Stimulated activated CD4-positive, alpha-beta T cell treated with anti-CD3 and anti-CD28 coated beads, Interleukin-1b, Interleukin-23, amount 100 ng/mL, for 1 hour (primary cell): ENCODE results near the gene TSC22D3.
"Not testable (repeated sequence)": the region's sequence is repeated elsewhere in the genome, so short reads cannot be mapped to it uniquely, and the experiment has no call there.

Experiments
- DNase-seq, 2 donors: peaks; one replicate each; pipeline ENCODE4 v3.0.0-alpha.2; 2020; ENCODE audit warnings: low read depth in 2 of 2

TSC22D3 gene

GRCh38 chrX:107775734-107776511, at the start of gene TSC22D3:
TSC22D3 (minus strand) TSS chrX:107775787; CDS start chrX:107775419, 368 bp downstream.
- DNase-seq = peak in 1 of 2 donors; percentile 2

DNA sequence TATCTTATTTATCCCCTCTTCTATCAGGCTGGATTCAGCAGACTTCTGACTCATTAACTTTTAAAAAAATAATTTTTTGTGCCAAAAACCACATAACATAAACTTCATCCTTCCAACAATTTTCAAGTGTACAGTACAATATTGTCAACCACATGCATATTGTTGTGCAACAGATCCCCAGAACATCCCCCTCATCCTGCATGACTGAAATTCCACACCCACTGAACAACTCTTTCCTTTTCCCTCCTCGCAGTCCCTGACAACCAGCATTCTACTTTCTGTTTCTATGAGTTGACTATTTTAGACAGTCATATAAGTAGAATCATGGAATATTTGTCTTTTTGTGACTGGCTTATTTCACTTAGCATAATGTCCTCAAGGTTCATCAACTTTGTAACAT, 47.9 kb upstream of the TSC22D3 start:
- no peak for DNase-seq

- no peak for DNase-seq
Measured at GRCh38 chrX:107823042-107823441, 47.5 kb upstream of the TSC22D3 start.

DNA sequence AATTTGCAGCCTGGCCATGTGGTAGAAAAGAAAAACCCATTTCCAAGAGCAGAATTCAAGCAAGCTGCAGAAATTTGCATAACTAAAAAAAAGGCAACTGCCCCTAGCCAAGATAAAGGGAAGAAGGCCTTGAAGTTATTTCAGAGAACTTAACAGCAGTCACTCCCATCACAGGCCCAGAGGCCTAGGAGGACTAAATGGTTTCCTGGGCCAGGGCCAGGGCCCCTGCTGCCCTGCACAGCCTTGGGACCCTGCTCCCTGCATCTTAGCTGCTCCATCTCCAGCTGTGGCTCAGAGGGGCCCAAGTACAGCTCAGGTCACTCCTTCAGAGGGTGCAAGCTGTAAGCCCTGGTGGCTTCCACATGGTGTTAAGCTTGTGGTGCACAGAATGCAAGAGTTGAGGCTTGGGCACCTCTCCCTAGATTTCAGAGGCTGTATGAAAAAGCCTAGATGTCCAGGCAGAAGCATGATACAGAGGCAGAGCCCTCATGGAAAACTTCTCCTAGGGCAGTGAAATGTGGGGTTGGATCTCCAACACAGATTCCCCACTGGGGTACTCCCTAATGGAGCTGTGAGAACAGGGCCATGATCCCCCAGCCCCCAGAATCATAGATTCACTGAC, 43.4 kb upstream of the TSC22D3 start:
- DNase-seq = no peak

- not testable (repeated sequence) for DNase-seq
Measured at GRCh38 chrX:107810053-107810452, 34.5 kb upstream of the TSC22D3 start.

- no peak for DNase-seq
Measured at GRCh38 chrX:107805179-107805578, 29.6 kb upstream of the TSC22D3 start.

GRCh38 chrX:107804427-107804826, 28.8 kb upstream of the TSC22D3 start:
- no peak for DNase-seq

- DNase-seq = no peak
Measured at GRCh38 chrX:107787827-107788226, 12.2 kb upstream of the TSC22D3 start.

DNA sequence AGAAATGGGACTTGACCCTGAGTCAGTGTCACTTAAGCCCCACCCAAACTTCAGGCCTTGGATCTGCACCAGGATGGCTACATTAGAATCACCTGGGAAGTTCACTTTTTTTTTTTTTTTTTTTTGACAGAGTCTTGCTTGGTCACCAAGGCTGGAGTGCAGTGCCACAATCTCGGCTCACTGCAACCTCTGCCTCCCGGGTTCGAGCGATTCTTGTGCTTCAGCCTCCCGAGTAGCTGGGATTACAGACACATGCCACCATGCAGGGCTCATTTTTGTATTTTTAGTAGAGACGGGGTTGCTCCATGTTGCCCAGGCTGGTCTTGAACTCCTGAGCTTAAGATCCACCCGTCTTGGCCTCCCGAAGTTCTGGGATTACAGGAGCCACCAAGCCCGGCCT, 4.9 kb upstream of the TSC22D3 start:
- DNase-seq = no peak

- no peak for DNase-seq
Measured at GRCh38 chrX:107777536-107777832, 1.9 kb upstream of the TSC22D3 start, which contains the start of gene NCBP2L. NCBP2L (plus strand) TSS chrX:107777733; CDS start chrX:107794221, 16,488 bp downstream.

- peak; percentile 34 to 44 for DNase-seq
Measured at GRCh38 chrX:107776649-107777535, 1.3 kb upstream of the TSC22D3 start.

DNA sequence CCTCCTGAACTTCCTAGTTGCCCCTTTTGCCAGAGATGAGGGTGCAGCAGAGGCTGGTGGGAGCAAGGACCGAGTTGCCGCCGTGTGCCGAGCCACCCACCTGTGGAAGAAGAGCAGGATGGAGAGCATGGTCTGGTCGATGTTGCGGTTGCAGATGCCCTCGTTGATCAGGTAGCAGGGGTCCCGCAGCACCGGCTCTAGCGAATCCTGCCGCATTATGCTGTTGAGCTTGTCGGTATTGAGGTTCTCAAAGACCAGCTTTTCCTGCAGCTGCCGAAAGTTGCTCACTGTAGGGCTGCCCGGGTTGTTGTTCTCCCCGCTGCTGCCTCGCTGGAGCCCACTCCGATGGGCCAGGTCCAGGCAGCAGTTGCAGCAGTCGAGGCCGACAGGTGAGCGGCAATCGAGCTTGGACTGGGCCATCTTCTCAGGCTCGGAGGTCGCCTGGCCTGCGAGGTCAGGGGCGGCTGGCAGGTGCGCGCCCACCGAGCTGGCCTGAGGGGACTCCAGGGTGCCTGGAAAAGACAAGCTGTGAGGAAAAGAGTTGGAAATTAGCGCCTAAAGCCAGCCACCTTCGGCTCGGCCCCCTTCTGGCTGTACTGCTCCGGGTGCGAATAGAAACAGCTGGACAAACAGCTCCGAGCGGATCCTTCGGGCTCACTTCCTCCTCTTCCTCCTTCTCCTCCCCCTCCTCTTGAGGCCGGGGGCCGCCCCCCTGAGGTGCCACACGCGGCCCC, 420 bp downstream of the TSC22D3 start:
- no peak for DNase-seq

- DNase-seq = no peak
Measured at GRCh38 chrX:107773906-107774435, 1.6 kb downstream of the TSC22D3 start.

DNA sequence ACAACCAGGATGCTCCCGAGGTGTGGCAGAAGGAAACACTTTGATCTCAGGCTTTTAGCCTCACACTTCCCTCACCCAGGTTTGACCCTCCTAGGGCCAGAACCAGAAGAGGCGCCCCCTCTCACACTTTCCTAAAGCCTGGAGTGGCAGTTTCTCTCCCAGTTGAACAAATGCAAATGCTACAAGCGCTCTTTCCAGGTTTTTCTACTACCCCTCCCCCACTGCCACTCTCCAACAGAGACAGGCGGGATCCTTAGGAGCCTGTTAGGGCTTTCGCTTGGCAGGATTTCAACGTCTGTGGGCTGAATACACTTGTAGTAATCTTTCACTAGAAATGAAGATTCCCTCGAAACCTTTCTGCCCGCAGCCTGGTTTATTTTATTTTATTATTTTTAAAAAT, 2.4 kb downstream of the TSC22D3 start:
- no peak for DNase-seq

DNA sequence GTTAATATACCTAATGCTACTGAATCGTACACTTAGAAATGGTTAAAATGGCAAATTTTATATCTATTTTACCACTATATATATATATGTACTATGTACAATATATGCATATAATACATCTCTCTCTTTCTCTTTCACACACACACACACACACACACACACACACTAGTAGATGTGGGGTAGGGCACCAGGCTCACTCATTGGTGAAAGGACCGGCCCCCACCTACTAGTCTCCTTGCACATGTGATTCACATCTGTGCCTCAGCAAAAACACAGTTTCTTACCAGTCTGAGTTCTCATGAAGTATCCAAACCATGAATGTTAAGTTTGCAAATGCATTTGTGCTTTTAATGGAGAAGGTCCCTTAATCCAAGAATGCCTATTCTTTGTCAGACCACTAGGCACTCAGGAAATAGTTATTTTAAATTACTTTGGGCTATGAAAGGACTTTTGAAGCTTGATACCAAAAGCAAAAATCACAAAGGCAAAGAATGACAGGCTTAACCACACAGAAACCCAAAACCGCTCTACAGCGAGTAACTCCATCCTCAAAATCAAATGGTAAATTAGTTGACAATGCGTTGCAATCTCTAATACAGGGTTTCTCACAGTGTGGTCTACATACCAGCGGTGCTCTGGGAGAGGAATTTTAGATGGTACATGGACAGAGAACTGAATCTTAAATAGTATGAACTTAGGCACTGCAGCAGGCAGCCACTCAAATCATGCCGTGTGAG, 5.8 kb downstream of the TSC22D3 start:
- no peak for DNase-seq

DNA sequence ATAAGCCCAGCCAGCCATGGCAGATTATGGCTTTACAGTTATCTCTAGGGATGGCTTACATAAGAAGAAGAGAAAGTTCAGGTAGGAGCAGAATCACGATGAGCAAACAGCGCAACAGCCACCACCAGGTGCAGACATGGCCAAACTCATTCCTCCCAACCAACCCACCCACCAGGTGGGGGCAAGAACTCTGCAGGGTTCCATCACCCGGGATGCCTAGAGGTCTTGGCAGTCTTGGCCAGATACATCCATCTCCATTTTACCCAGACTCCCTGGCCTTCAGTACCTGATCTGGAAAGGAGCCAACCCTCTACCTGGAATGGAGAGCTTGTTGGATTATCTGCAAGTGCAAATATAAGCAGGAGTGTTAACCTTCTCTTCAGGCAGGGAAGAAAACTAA, 7.5 kb downstream of the TSC22D3 start:
- no peak for DNase-seq

GRCh38 chrX:107766470-107767150, 9.0 kb downstream of the TSC22D3 start:
- no peak for DNase-seq

- no peak for DNase-seq
Measured at GRCh38 chrX:107764845-107765608, 10.6 kb downstream of the TSC22D3 start.

DNA sequence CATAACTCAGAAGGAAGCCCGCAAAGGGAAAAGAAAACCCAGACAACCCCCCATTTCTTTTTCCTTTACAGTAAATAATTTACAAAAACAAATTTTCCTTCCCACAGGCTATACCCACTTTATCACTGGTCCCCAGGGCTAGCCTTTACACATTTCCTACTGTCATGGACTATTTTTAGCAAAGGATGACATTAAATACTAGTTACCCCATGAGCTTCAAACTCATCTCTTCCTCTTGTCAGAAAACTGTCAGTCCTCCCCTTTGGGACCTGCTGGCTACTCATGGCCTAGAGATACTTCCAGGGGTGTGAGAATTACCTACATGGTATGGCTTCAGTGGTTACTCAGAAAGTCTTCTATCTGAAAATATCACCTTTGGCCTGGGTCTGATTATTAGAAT, 11.9 kb downstream of the TSC22D3 start:
- no peak for DNase-seq
